HFF-Myc (cell line): ENCODE data around the gene OLIG2.

Source experiments
- DNase-seq: peaks from one replicate; pipeline ENCODE4 v3.0.0-alpha.2; 2011; ENCODE audit warnings: low read depth; ENCODE audit errors: extremely low read depth
- H3K4me3 ChIP-seq: replicated peaks from 2 replicates; pipeline ENCODE4 v1.5.1; 2011; ENCODE audit warnings: low read depth, mild to moderate bottlenecking, control low read depth, low read length
- TF ChIP-seq, protein P1 (sequence below): IDR thresholded peaks from 2 replicates; pipeline ENCODE4 v1.5.1; 2012; ENCODE audit warnings: mild to moderate bottlenecking, low read depth, low read length, control low read depth; ENCODE audit errors: missing control alignments

OLIG2 gene

DNA sequence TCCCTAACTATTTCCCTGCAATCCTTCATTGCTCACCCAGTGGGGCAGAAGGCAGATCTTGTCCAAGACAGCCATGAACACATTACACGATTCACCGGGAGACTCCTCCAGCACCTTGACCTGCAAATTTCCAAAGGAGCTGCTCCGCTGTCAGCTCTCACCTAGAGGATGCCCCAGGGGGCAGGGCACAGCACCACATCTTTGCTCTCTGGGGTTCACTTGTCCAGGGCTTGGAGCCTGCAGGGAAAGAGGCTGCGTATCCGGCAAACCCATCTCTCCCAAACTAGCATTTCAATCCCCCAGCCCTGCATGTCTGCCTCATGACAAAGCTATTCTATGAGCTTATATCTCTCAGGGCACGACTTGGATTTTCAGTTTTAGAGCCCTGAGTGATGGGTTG, 35.1 kb upstream of the OLIG2 start:
- DNase-seq, result no peak
- no peak overlapping the region for H3K4me3 ChIP-seq
- TF ChIP-seq, protein P1, sequence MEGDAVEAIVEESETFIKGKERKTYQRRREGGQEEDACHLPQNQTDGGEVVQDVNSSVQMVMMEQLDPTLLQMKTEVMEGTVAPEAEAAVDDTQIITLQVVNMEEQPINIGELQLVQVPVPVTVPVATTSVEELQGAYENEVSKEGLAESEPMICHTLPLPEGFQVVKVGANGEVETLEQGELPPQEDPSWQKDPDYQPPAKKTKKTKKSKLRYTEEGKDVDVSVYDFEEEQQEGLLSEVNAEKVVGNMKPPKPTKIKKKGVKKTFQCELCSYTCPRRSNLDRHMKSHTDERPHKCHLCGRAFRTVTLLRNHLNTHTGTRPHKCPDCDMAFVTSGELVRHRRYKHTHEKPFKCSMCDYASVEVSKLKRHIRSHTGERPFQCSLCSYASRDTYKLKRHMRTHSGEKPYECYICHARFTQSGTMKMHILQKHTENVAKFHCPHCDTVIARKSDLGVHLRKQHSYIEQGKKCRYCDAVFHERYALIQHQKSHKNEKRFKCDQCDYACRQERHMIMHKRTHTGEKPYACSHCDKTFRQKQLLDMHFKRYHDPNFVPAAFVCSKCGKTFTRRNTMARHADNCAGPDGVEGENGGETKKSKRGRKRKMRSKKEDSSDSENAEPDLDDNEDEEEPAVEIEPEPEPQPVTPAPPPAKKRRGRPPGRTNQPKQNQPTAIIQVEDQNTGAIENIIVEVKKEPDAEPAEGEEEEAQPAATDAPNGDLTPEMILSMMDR, result no peak

- no peak overlapping the region for H3K4me3 ChIP-seq
- no peak for DNase-seq
- TF ChIP-seq, protein P1, result no peak
Measured at GRCh38 chr21:32991361-32991760, 34.4 kb upstream of the OLIG2 start.

- H3K4me3 ChIP-seq, result no peak overlapping the region
- DNase-seq, result no peak
- TF ChIP-seq, protein P1, result no peak
Measured at GRCh38 chr21:32993894-32994293, 31.8 kb upstream of the OLIG2 start.

DNA sequence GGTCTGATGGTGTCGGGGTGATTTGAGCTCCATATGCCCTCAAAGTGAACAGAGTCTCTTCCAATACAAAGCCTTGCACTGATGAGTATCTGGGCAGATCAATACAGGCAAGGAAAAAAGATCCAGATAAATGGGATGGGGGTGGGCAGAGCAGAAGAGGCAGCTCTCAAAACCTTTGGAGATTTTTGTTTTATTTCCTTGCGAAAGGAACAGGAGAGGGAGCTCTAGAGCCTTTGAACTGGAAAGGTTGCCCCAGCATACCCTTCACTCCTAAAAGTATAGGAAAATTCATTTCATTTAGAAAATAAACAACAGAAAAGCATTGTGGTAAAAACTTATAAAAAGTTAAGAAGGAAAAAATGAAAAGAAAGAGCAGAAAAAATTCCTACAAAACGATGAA, 31.4 kb upstream of the OLIG2 start:
- DNase-seq, result no peak
- H3K4me3 ChIP-seq, result no peak overlapping the region
- TF ChIP-seq, protein P1, result peak; percentile 32

- no peak for DNase-seq
- no peak overlapping the region for H3K4me3 ChIP-seq
- TF ChIP-seq, protein P1, result no peak
Measured at GRCh38 chr21:33007747-33008146, 18.0 kb upstream of the OLIG2 start.

- TF ChIP-seq, protein P1, result no peak
- no peak for DNase-seq
- no peak overlapping the region for H3K4me3 ChIP-seq
Measured at GRCh38 chr21:33008333-33009051, 17.2 kb upstream of the OLIG2 start.

DNA sequence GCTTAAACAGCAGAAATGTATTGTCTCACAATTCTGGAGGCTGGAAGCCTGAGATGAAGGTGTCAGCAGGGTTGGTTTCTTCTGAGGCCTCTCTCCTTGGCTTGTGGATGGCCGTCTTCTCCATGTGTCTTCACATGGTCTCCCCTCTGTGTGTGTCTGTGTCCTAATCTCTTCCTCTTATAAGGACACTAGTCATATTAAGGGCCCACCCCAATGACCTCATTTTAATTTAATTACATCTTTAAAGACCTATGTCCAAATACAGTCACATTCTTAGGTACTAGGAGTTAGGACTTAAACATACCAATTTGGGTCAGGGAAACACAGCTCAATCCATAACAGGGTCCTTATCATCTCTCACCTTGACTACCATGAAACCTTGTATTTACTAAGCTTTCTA, 14.8 kb upstream of the OLIG2 start:
- TF ChIP-seq, protein P1, result no peak
- no peak overlapping the region for H3K4me3 ChIP-seq
- no peak for DNase-seq
